Measurements from ENCODE around the gene GOLGA5. TPM values are rescaled to one million over a fixed set of nuclear protein-coding genes. Genes with fewer than 3 reads are reported as not detected.
"Not testable (repeated sequence)": the region's sequence is repeated elsewhere in the genome, so short reads cannot be mapped to it uniquely, and the experiment has no call there.

GOLGA5 gene
- total and polyA plus RNA-seq, 8 donors = 35.7 to 39.9 (median 36.9) TPM

GRCh38 chr14:92768795-92769194, 25.3 kb upstream of the GOLGA5 start:
- TF ChIP-seq CTCF (IDR thresholded peaks at IDR 0.05) = no peak
- Histone ChIP-seq H3K36me3 (no peaks in the 10 kb centered on the region), H3K4me1 (no peaks in the 10 kb centered on the region), H3K27me3 (no peaks in the 10 kb centered on the region), H3K4me3 (no peak overlapping the region), H3K9me3 (no peaks in the 10 kb centered on the region), H3K27ac (peak overlapping the region in 1 of 2 donors; percentile 19)
- intact Hi-C loops (cut with DNase I) = no loop called here
- no peak for DNase-seq
- no peak for ATAC-seq

- no peak overlapping the region for H3K4me3 ChIP-seq
- no peaks in the 10 kb centered on the region for H3K4me1 ChIP-seq
- H3K36me3 ChIP-seq = no peaks in the 10 kb centered on the region
- H3K27ac ChIP-seq = peak overlapping the region in 1 of 2 donors; percentile 23
- no peak for TF ChIP-seq CTCF (IDR thresholded peaks at IDR 0.05)
- intact Hi-C loops (cut with DNase I) = no loop called here
- H3K27me3 ChIP-seq = no peaks in the 10 kb centered on the region
- H3K9me3 ChIP-seq = no peaks in the 10 kb centered on the region
- ATAC-seq = no peak
- DNase-seq = no peak
Measured at GRCh38 chr14:92770484-92770883, 23.6 kb upstream of the GOLGA5 start.

- no peaks in the 10 kb centered on the region for H3K9me3 ChIP-seq
- H3K36me3 ChIP-seq = no peaks in the 10 kb centered on the region
- no peaks in the 10 kb centered on the region for H3K4me1 ChIP-seq
- H3K4me3 ChIP-seq = no peak overlapping the region
- TF ChIP-seq CTCF (IDR thresholded peaks at IDR 0.05) = no peak
- DNase-seq (no peak), ATAC-seq (peak; percentile 45)
- intact Hi-C loops (cut with DNase I) = no loop called here
- no peaks in the 10 kb centered on the region for H3K27me3 ChIP-seq
- peak overlapping the region; percentile 28 to 48 for H3K27ac ChIP-seq
Measured at GRCh38 chr14:92774572-92774971, 19.5 kb upstream of the GOLGA5 start.

GRCh38 chr14:92775292-92775691, 18.8 kb upstream of the GOLGA5 start:
- peak; percentile 88 for ATAC-seq
- H3K27me3 ChIP-seq; intact Hi-C loops (cut with DNase I); H3K4me3 ChIP-seq; DNase-seq; H3K36me3 ChIP-seq; H3K4me1 ChIP-seq; H3K9me3 ChIP-seq: not testable (repeated sequence)
- peak overlapping the region; percentile 28 to 48 for H3K27ac ChIP-seq

- intact Hi-C loops (cut with DNase I); H3K27me3 ChIP-seq; H3K36me3 ChIP-seq; DNase-seq; H3K27ac ChIP-seq; H3K4me3 ChIP-seq; H3K4me1 ChIP-seq; H3K9me3 ChIP-seq: not testable (repeated sequence)
- ATAC-seq = peak; percentile 4
Measured at GRCh38 chr14:92778868-92779565, 15.1 kb upstream of the GOLGA5 start.

GRCh38 chr14:92780444-92781232, 13.5 kb upstream of the GOLGA5 start:
- Histone ChIP-seq H3K4me3 (no peak overlapping the region), H3K27ac (no peak overlapping the region), H3K4me1 (no peaks in the 10 kb centered on the region), H3K27me3 (no peaks in the 10 kb centered on the region), H3K36me3 (no peaks in the 10 kb centered on the region), H3K9me3 (no peaks in the 10 kb centered on the region)
- intact Hi-C loops (cut with DNase I) = loop anchor here in 1 of 2 donors (10.0 kb wide), 1 partner anchor 66 kb away; no protein-coding TSS in a partner anchor
- DNase-seq (no peak), ATAC-seq (peak; percentile 39)
- no peak for TF ChIP-seq CTCF (IDR thresholded peaks at IDR 0.05)

All from left lung (tissue), 10 donors.